ENCODE measurements around the gene SORBS1. TPM values are rescaled to one million over a fixed set of nuclear protein-coding genes. Genes with fewer than 3 reads are reported as not detected.
A peak's percentile ranks its signal among the peaks of the same experiment; 100 is the strongest.

Gene SORBS1
- total and polyA plus RNA-seq, 2 of the 13 experiments (the other 11 are each of a cell fraction or from before 2014, with no cell fraction given): 16.8 to 39.8 TPM

DNA sequence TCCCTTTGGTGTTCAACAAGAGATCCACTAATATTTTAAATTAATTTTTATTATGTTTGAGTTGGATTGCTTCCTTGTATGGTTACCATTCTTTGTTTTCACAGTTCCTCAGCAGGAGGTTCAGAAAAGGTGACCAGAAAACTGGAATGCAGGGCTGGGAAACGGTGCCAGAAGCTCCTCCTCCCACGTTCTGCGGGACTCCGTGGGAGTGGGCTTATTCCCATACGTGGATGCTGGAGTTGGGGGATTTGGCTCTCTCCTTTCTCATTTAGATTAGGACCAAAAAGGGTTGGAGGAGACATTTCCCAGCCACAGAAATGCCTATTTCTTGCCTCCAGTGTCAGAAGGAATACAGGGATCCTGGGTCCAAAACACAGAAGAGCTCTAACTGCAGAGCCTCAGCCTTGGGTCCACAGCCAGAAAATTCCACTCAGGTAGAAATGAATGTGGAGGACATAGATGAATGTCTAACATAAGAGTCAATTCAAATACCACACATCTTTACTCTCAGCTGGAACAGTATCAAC, 56.0 kb downstream of the SORBS1 start (continued):
- TF ChIP-seq, protein P1, sequence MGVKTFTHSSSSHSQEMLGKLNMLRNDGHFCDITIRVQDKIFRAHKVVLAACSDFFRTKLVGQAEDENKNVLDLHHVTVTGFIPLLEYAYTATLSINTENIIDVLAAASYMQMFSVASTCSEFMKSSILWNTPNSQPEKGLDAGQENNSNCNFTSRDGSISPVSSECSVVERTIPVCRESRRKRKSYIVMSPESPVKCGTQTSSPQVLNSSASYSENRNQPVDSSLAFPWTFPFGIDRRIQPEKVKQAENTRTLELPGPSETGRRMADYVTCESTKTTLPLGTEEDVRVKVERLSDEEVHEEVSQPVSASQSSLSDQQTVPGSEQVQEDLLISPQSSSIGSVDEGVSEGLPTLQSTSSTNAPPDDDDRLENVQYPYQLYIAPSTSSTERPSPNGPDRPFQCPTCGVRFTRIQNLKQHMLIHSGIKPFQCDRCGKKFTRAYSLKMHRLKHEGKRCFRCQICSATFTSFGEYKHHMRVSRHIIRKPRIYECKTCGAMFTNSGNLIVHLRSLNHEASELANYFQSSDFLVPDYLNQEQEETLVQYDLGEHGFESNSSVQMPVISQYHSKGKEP (CRISPR knock-in tag; IDR thresholded peaks at IDR 0.05): no peak
- TF ChIP-seq, protein P2, sequence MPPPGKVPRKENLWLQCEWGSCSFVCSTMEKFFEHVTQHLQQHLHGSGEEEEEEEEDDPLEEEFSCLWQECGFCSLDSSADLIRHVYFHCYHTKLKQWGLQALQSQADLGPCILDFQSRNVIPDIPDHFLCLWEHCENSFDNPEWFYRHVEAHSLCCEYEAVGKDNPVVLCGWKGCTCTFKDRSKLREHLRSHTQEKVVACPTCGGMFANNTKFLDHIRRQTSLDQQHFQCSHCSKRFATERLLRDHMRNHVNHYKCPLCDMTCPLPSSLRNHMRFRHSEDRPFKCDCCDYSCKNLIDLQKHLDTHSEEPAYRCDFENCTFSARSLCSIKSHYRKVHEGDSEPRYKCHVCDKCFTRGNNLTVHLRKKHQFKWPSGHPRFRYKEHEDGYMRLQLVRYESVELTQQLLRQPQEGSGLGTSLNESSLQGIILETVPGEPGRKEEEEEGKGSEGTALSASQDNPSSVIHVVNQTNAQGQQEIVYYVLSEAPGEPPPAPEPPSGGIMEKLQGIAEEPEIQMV (CRISPR knock-in tag; IDR thresholded peaks at IDR 0.05; ENCODE audit: low read depth): no peak
- no peak for TF ChIP-seq ZSCAN29 (CRISPR knock-in tag; conservative IDR thresholded peaks at IDR 0.05)
- TF ChIP-seq ZNF446 (CRISPR knock-in tag; IDR thresholded peaks at IDR 0.05): no peak
- TF ChIP-seq SP4 (CRISPR knock-in tag; IDR thresholded peaks at IDR 0.05): no peak
- TF ChIP-seq HDAC2 (CRISPR knock-in tag; IDR thresholded peaks at IDR 0.05): no peak

DNA sequence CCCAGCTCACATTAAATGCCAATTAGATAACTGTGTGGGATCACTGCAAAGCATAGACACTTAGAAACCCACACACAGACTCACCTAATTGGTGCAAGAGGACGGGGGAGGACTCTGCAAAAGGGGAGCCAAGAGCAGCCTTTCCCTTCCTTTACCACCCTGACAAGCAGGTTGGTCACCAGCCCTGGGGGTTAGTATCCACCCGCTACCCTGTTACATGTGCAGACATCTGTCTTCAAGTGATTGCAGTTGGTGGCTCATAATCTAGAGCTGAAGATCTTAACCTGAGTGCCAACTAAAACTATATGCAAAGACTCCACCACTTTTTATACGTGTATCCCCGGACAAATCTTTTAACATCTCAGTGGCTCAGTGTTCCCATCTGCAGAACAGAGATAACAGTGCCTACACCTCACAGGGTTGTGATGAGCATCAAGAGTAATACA, 56.9 kb downstream of the SORBS1 start:
- Histone ChIP-seq H3K36me3 (replicated peaks in 1 of 2; ENCODE audit: control insufficient read depth in 1 of 2, insufficient read depth in 2 of 2, low read length in 2 of 2) (no peaks in the 10 kb centered on the region), H3K9me3 (ENCODE audit: low read length) (no peaks in the 10 kb centered on the region), H3K4me2 (ENCODE audit: low read depth, low read length) (peak overlapping the region; percentile 6; the same call in 1 of the 2 replicates), H4K20me1 (ENCODE audit: insufficient read depth, low read length) (no peaks in the 10 kb centered on the region), H2AFZ (ENCODE audit: low read length) (no peak overlapping the region), H3K27me3 (ENCODE audit: control insufficient read depth in 1 of 2, insufficient read depth in 2 of 2, low read length in 2 of 2) (no peaks in the 10 kb centered on the region), H3K4me3 (replicated peaks in 1 of 3; ENCODE audit: insufficient read depth in 1 of 3, low read depth in 2 of 3, low read length in 3 of 3) (no peak overlapping the region), H3K27ac (ENCODE audit: extremely low read length, insufficient read depth, low read length) (no peak overlapping the region), H3K9ac (ENCODE audit: insufficient read depth, low read depth, low read length) (no peak overlapping the region), H3K4me1 (ENCODE audit: insufficient read depth, low read length) (peaks cover 81% of the 10 kb centered on the region), H3K79me2 (ENCODE audit: insufficient read depth, low read length) (peaks cover 54% of the 10 kb centered on the region)
- no peak for TF ChIP-seq GZF1 (CRISPR knock-in tag; IDR thresholded peaks at IDR 0.05)
- WGBS (ENCODE audit: low lambda C conversion rate): 97% methylated on average over 4 of the region's 4 CpGs
- ATAC-seq (no peak), DNase-seq (ENCODE audit: low spot score) (no peak), FAIRE-seq (no peak)
- intact Hi-C loops (cut with micrococcal nuclease; ENCODE audit: unreplicated experiment) (loop anchor here (5.0 kb wide), 1 partner anchor 98 kb away; no protein-coding TSS in a partner anchor), in situ Hi-C loops (cut with HindIII; ENCODE audit: extremely low pct_ligation_motif_present, low pct_unique_long_range_greater_than_20kb) (no loop called here)
- ChIA-PET POLR2A (no interaction called here), CTCF (ENCODE audit: low intra/inter-chr PET ratio, low total read pairs) (no interaction called here)
- no TSS peak for BruUV-seq (replicated peaks)
